Karpas-422 (cell line): ENCODE results near the gene CXXC5. TPM values are rescaled to one million over a fixed set of nuclear protein-coding genes. Genes with fewer than 3 reads are reported as not detected.

ENCODE experiments used
- DNase-seq: peaks from one replicate; pipeline ENCODE4 v3.0.0-alpha.2; 2015
- H2AFZ ChIP-seq: fragments of 200-600 bp; sonication (generic); 2 replicates; pipeline ENCODE4 v1.6.1; 2014; ENCODE audit warnings: antibody characterized with exemption, low read length, mixed read lengths
- H3K27ac ChIP-seq: fragments of 200-600 bp; sonication (generic); 2 replicates; pipeline ENCODE4 v1.5.1; 2014; ENCODE audit warnings: mild to moderate bottlenecking, low read length, moderate library complexity
- H3K27me3 ChIP-seq: fragments of 200-600 bp; sonication (generic); 2 replicates; pipeline ENCODE4 v1.6.1; 2014; ENCODE audit warnings: low read length, mixed read lengths
- H3K36me3 ChIP-seq: fragments of 200-600 bp; sonication (generic); 2 replicates; pipeline ENCODE4 v1.6.1; 2014; ENCODE audit warnings: low read length, mixed read lengths; ENCODE audit not compliant: insufficient read depth
- H3K4me1 ChIP-seq: fragments of 200-600 bp; sonication (generic); 2 replicates; pipeline ENCODE4 v1.6.1; 2014; ENCODE audit warnings: mild to moderate bottlenecking, low read length, mixed read lengths
- H3K4me2 ChIP-seq: fragments of 200-600 bp; sonication (generic); 2 replicates; pipeline ENCODE4 v1.6.1; 2014; ENCODE audit warnings: low read length, low read depth, mild to moderate bottlenecking; ENCODE audit not compliant: poor library complexity, severe bottlenecking
- H3K4me3 ChIP-seq: fragments of 200-600 bp; sonication (generic); 2 replicates; pipeline ENCODE4 v1.5.1; 2014; ENCODE audit warnings: mild to moderate bottlenecking, antibody characterized with exemption, low read length, mixed read lengths
- H3K79me2 ChIP-seq: fragments of 200-600 bp; sonication (generic); 2 replicates; pipeline ENCODE4 v1.6.1; 2014; ENCODE audit warnings: mild to moderate bottlenecking, low read length, mixed read lengths
- H3K9ac ChIP-seq: fragments of 200-600 bp; sonication (generic); 2 replicates; pipeline ENCODE4 v1.6.0; 2014; ENCODE audit warnings: low read length
- H3K9me2 ChIP-seq: fragments of 200-600 bp; sonication (generic), shearing (Covaris generic); replicated peaks from 2 replicates; pipeline ENCODE4 v1.6.0; 2014; ENCODE audit warnings: mild to moderate bottlenecking, low read length, moderate library complexity; ENCODE audit not compliant: insufficient read depth
- H3K9me3 ChIP-seq: fragments of 300-700, 200-600 bp; sonication (generic); 2 replicates; pipeline ENCODE4 v1.6.1; 2014; ENCODE audit warnings: low read length, mixed read lengths
- H4K20me1 ChIP-seq: fragments of 200-600 bp; sonication (generic); 2 replicates; pipeline ENCODE4 v1.6.1; 2014; ENCODE audit warnings: mild to moderate bottlenecking, antibody characterized with exemption, low read length, low read depth; ENCODE audit not compliant: insufficient read depth
- small RNA-seq: library from RNA; depleted of rRNA; stranded (forward); fragments of <200 nt; gene quantifications from one replicate; pipeline ENCODE3, GENCODE V24; 2014
- total RNA-seq: library from RNA; depleted of rRNA; stranded (reverse); fragments of >200 nt; shearing (Covaris generic); gene quantifications from 2 replicates; pipeline ENCODE4 v1.2.3, GENCODE V29; 2014; ENCODE audit warnings: low replicate concordance; rRNA removed

The CXXC5 gene
- total RNA-seq, 1 experiment from 2014 or later, result 2.9 TPM

- H3K9me3 ChIP-seq, result no peaks in the 10 kb centered on the region
- H3K4me3 ChIP-seq, result no peak overlapping the region
- no peaks in the 10 kb centered on the region for H3K36me3 ChIP-seq
- no peak overlapping the region for H3K27ac ChIP-seq
- no peaks in the 10 kb centered on the region for H4K20me1 ChIP-seq
- H3K4me1 ChIP-seq, result no peaks in the 10 kb centered on the region
- H3K4me2 ChIP-seq, result no peak overlapping the region
- H2AFZ ChIP-seq, result no peak overlapping the region
- H3K9ac ChIP-seq, result no peak overlapping the region
- H3K9me2 ChIP-seq, result no peaks in the 10 kb centered on the region
- no peaks in the 10 kb centered on the region for H3K27me3 ChIP-seq
- no peak for DNase-seq
- H3K79me2 ChIP-seq, result no peaks in the 10 kb centered on the region
These were observed 83.9 kb downstream of the CXXC5 start for GRCh38 chr5:139732019-139732418.

GRCh38 chr5:139733010-139733688 is 85.0 kb downstream of the CXXC5 start:
- Histone ChIP-seq H3K27ac (no peak overlapping the region), H3K79me2 (no peaks in the 10 kb centered on the region), H3K9ac (no peak overlapping the region), H3K9me2 (no peaks in the 10 kb centered on the region), H3K4me3 (no peak overlapping the region), H3K4me1 (no peaks in the 10 kb centered on the region), H3K36me3 (no peaks in the 10 kb centered on the region), H2AFZ (no peak overlapping the region), H3K4me2 (no peak overlapping the region), H3K27me3 (no peaks in the 10 kb centered on the region), H3K9me3 (no peaks in the 10 kb centered on the region), H4K20me1 (no peaks in the 10 kb centered on the region)
- DNase-seq, result no peak

Small RNAs within 50 kb of the gene (small RNA-seq; reads per million reads assigned to genes)
- gene RNU6-236P, result not detected

Other genes starting within 250 kb of the CXXC5 start
- gene SPATA24, start 244.3 kb upstream of the CXXC5 start, total RNA-seq, result 4.6 and 7.7 TPM in 2 replicates
- gene DNAJC18, start 208.8 kb upstream of the CXXC5 start, total RNA-seq, result 6.0 and 9.0 TPM in 2 replicates
- gene ECSCR, start 185.6 kb upstream of the CXXC5 start, total RNA-seq, result not detected in 2 replicates
- gene SMIM33, start 177.3 kb upstream of the CXXC5 start, total RNA-seq, result not detected in 2 replicates
- not detected in 2 replicates for gene STING1, start 165.6 kb upstream of the CXXC5 start, total RNA-seq
- gene UBE2D2, start 87.0 kb upstream of the CXXC5 start, total RNA-seq, result 80.2 and 105 TPM in 2 replicates
- gene PSD2, start 147.5 kb downstream of the CXXC5 start, total RNA-seq, result not detected in 2 replicates